HCT116 (cell line): Measurements from ENCODE around the gene KRT38.

Experiments used
- ATF3 ChIP-seq: IDR thresholded peaks from 2 replicates; pipeline ENCODE4 v1.6.1; 2012
- EZH2 ChIP-seq: fragments of 200-600 bp; sonication (generic); IDR thresholded peaks from 2 replicates; pipeline ENCODE4 v1.6.1; 2017; ENCODE audit warnings: antibody characterized with exemption, mixed run types
- EZH2phosphoT487 ChIP-seq: fragments of 200-600 bp; IDR thresholded peaks from 2 replicates; pipeline ENCODE4 v1.6.1; 2018; ENCODE audit warnings: antibody characterized with exemption, borderline replicate concordance
- FOSL1 ChIP-seq: IDR thresholded peaks from 2 replicates; pipeline ENCODE4 v1.6.1; 2012; ENCODE audit warnings: low read depth
- MAX ChIP-seq: IDR thresholded peaks from 2 replicates; pipeline ENCODE4 v1.6.1; 2012
- POLR2A ChIP-seq: IDR thresholded peaks from 2 replicates; pipeline ENCODE4 v1.7.0; 2011; ENCODE audit warnings: borderline replicate concordance; ENCODE audit not compliant: insufficient read depth, insufficient read length; ENCODE audit errors: extremely low read depth
- POLR2AphosphoS5 ChIP-seq: IDR thresholded peaks from 2 replicates; pipeline ENCODE4 v1.6.1; 2011; ENCODE audit warnings: mild to moderate bottlenecking, low read depth, low read length, moderate library complexity
- RAD21 ChIP-seq: IDR thresholded peaks from 2 replicates; pipeline ENCODE4 v1.6.1; 2012; ENCODE audit warnings: low read depth, mild to moderate bottlenecking
- SP1 ChIP-seq: IDR thresholded peaks from 2 replicates; pipeline ENCODE4 v1.6.1; 2012; ENCODE audit warnings: low read depth
- YY1 ChIP-seq: IDR thresholded peaks from 2 replicates; pipeline ENCODE4 v1.6.1; 2011; ENCODE audit warnings: low read length, low read depth, moderate library complexity, mild to moderate bottlenecking; ENCODE audit not compliant: insufficient replicate concordance; ENCODE audit errors: extremely low read depth
- ZNF274 ChIP-seq: fragments of 200-500 bp; sonication (Bioruptor generic); IDR thresholded peaks from 2 replicates; pipeline ENCODE4 v1.6.1; 2014; ENCODE audit warnings: mild to moderate bottlenecking, low read depth, low read length, inconsistent platforms
- TF ChIP-seq, protein P1 (sequence below): IDR thresholded peaks from 2 replicates; pipeline ENCODE4 v1.6.1; 2012; ENCODE audit warnings: low read depth
- TF ChIP-seq, protein P2 (sequence below), 3 experiments: fragments of 200-600 bp in 1 of 3; sonication (generic) in 1 of 3; IDR thresholded peaks in 2 of 3; conservative IDR thresholded peaks in 1 of 3; 2 replicates each; pipeline ENCODE4 v1.5.1; 2012 to 2017; ENCODE audit warnings: low read depth in 2 of 3, low read length in 2 of 3, antibody characterized with exemption in 1 of 3, borderline replicate concordance in 1 of 3, control low read depth in 1 of 3, mild to moderate bottlenecking in 1 of 3, mixed read lengths in 1 of 3, mixed run types in 1 of 3, moderate library complexity in 1 of 3; ENCODE audit not compliant: insufficient read depth in 1 of 3

DNA sequence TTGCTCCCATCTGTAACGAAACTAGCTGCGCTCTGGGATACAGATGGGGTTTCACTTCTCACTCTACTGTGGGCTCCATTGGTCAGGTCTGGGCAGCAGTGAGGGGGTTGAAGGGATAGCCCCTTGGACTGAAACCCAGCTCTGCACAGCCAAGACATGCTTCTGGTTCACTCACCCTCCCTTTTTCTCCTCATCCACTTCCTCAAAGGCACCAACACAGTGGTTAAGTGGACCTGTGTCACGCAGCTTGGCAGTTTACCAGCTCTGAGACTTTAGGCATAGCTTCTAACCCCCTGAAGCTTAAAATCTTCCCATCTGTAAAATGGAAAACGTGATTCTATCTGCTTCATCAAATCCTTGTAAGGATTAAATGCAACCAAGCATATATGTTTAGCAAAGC lies 11.5 kb upstream of the KRT38 start:
- TF ChIP-seq, protein P1, sequence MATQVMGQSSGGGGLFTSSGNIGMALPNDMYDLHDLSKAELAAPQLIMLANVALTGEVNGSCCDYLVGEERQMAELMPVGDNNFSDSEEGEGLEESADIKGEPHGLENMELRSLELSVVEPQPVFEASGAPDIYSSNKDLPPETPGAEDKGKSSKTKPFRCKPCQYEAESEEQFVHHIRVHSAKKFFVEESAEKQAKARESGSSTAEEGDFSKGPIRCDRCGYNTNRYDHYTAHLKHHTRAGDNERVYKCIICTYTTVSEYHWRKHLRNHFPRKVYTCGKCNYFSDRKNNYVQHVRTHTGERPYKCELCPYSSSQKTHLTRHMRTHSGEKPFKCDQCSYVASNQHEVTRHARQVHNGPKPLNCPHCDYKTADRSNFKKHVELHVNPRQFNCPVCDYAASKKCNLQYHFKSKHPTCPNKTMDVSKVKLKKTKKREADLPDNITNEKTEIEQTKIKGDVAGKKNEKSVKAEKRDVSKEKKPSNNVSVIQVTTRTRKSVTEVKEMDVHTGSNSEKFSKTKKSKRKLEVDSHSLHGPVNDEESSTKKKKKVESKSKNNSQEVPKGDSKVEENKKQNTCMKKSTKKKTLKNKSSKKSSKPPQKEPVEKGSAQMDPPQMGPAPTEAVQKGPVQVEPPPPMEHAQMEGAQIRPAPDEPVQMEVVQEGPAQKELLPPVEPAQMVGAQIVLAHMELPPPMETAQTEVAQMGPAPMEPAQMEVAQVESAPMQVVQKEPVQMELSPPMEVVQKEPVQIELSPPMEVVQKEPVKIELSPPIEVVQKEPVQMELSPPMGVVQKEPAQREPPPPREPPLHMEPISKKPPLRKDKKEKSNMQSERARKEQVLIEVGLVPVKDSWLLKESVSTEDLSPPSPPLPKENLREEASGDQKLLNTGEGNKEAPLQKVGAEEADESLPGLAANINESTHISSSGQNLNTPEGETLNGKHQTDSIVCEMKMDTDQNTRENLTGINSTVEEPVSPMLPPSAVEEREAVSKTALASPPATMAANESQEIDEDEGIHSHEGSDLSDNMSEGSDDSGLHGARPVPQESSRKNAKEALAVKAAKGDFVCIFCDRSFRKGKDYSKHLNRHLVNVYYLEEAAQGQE = no peak
- TF ChIP-seq, protein P2, sequence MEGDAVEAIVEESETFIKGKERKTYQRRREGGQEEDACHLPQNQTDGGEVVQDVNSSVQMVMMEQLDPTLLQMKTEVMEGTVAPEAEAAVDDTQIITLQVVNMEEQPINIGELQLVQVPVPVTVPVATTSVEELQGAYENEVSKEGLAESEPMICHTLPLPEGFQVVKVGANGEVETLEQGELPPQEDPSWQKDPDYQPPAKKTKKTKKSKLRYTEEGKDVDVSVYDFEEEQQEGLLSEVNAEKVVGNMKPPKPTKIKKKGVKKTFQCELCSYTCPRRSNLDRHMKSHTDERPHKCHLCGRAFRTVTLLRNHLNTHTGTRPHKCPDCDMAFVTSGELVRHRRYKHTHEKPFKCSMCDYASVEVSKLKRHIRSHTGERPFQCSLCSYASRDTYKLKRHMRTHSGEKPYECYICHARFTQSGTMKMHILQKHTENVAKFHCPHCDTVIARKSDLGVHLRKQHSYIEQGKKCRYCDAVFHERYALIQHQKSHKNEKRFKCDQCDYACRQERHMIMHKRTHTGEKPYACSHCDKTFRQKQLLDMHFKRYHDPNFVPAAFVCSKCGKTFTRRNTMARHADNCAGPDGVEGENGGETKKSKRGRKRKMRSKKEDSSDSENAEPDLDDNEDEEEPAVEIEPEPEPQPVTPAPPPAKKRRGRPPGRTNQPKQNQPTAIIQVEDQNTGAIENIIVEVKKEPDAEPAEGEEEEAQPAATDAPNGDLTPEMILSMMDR (IDR thresholded peaks at IDR 0.05 in 2 of 3, conservative IDR thresholded peaks at IDR 0.05 in 1 of 3; ENCODE audit: borderline replicate concordance in 1 of 3, insufficient read depth in 1 of 3, low read depth in 2 of 3, low read length in 2 of 3) = no peak
- TF ChIP-seq MAX (no peak), POLR2AphosphoS5 (no peak), EZH2phosphoT487 (no peak), EZH2 (no peak), FOSL1 (no peak), ATF3 (no peak), RAD21 (no peak), SP1 (no peak), POLR2A (no peak), ZNF274 (no peak), YY1 (no peak)
